HEK293T (cell line): Measurements from ENCODE around the gene LSAMP.

Source experiments
- CTCF ChIA-PET: fragments of 350-600 bp; formaldehyde crosslinking; extraction: SDS; loops from one replicate; lab custom pipeline; 2021; ENCODE audit warnings: antibody characterized with exemption, inconsistent platforms; lab: Yijun Ruan, JAX
- POLR2A ChIA-PET: fragments of 350-600 bp; formaldehyde crosslinking; extraction: SDS; loops from one replicate; lab custom pipeline; 2020; ENCODE audit warnings: antibody characterized with exemption, inconsistent platforms; lab: Yijun Ruan, JAX
- DNase-seq: peaks from one replicate; pipeline ENCODE4 v3.0.0; 2012; ENCODE audit warnings: mixed read lengths; ENCODE audit errors: extremely low spot score
- ARNT ChIP-seq: fragments of 450-650 bp; IDR thresholded peaks from 2 replicates; pipeline ENCODE4 v1.6.1; 2017; ENCODE audit warnings: mild to moderate bottlenecking
- BHLHE40 ChIP-seq: fragments of 450-650 bp; IDR thresholded peaks from 2 replicates; pipeline ENCODE4 v1.6.1; 2016; ENCODE audit warnings: mild to moderate bottlenecking, moderate library complexity, borderline replicate concordance
- CTBP1 ChIP-seq: fragments of 450-650 bp; IDR thresholded peaks from 2 replicates; pipeline ENCODE4 v1.6.1; 2016; ENCODE audit warnings: borderline replicate concordance
- ELF4 ChIP-seq: fragments of 450-650 bp; IDR thresholded peaks from 2 replicates; pipeline ENCODE4 v1.6.1; 2017; ENCODE audit warnings: antibody characterized with exemption
- FOXA1 ChIP-seq: fragments of 450-650 bp; IDR thresholded peaks from 2 replicates; pipeline ENCODE4 v1.6.1; 2016; ENCODE audit warnings: mild to moderate bottlenecking
- FOXK2 ChIP-seq: fragments of 450-650 bp; IDR thresholded peaks from 2 replicates; pipeline ENCODE4 v1.6.1; 2016; ENCODE audit warnings: mild to moderate bottlenecking
- FOXM1 ChIP-seq: fragments of 450-650 bp; IDR thresholded peaks from 2 replicates; pipeline ENCODE4 v1.6.1; 2017; ENCODE audit warnings: mild to moderate bottlenecking, borderline replicate concordance
- HDGF ChIP-seq: fragments of 450-650 bp; IDR thresholded peaks from 2 replicates; pipeline ENCODE4 v1.6.1; 2017; ENCODE audit warnings: antibody characterized with exemption, borderline replicate concordance
- L3MBTL2 ChIP-seq: fragments of 450-650 bp; conservative IDR thresholded peaks from 2 replicates; pipeline ENCODE4 v1.6.1; 2016; ENCODE audit warnings: mild to moderate bottlenecking
- LEF1 ChIP-seq: fragments of 450-650 bp; IDR thresholded peaks from 2 replicates; pipeline ENCODE4 v1.6.1; 2017; ENCODE audit warnings: mild to moderate bottlenecking, borderline replicate concordance
- NFRKB ChIP-seq: fragments of 450-650 bp; IDR thresholded peaks from 2 replicates; pipeline ENCODE4 v1.6.1; 2016; ENCODE audit warnings: mild to moderate bottlenecking, moderate library complexity
- SP1 ChIP-seq: fragments of 450-650 bp; IDR thresholded peaks from 2 replicates; pipeline ENCODE4 v1.6.1; 2017
- SUZ12 ChIP-seq: fragments of 450-650 bp; IDR thresholded peaks from 2 replicates; pipeline ENCODE4 v1.6.1; 2016; ENCODE audit warnings: mild to moderate bottlenecking
- TARDBP ChIP-seq: fragments of 450-650 bp; IDR thresholded peaks from 2 replicates; pipeline ENCODE4 v1.6.1; 2016
- ZNF384 ChIP-seq: fragments of 450-650 bp; IDR thresholded peaks from 2 replicates; pipeline ENCODE4 v1.6.1; 2016
- TF ChIP-seq, protein P1 (sequence below): fragments of 450-650 bp; IDR thresholded peaks from 2 replicates; pipeline ENCODE4 v1.6.1; 2016

LSAMP gene

DNA sequence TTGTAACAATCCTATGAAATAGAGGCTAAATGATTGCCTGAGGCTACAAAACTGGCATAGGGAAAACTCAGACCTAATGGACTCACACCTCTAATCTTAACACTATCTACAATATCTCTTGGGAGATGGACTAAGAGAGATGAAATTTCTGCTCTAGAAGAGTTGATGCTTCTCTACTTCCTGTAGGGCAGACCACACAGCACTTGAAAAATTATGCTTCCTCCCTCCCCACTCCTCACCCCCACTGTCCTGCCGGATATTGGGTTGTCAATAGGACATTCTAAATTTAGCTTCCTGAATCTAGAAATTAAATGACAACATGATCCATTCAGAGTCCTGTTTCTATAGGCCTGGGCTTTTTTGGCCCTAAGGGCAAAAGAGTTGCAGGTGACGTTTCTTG, 526.4 kb downstream of the LSAMP start:
- ChIA-PET POLR2A (no interaction called here), CTCF (no interaction called here)
- no peak for TF ChIP-seq BHLHE40
- no peak for TF ChIP-seq HDGF
- no peak for TF ChIP-seq ZNF384
- TF ChIP-seq ELF4 = no peak
- no peak for TF ChIP-seq SP1
- TF ChIP-seq, protein P1, sequence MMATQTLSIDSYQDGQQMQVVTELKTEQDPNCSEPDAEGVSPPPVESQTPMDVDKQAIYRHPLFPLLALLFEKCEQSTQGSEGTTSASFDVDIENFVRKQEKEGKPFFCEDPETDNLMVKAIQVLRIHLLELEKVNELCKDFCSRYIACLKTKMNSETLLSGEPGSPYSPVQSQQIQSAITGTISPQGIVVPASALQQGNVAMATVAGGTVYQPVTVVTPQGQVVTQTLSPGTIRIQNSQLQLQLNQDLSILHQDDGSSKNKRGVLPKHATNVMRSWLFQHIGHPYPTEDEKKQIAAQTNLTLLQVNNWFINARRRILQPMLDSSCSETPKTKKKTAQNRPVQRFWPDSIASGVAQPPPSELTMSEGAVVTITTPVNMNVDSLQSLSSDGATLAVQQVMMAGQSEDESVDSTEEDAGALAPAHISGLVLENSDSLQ = no peak
- DNase-seq = no peak

DNA sequence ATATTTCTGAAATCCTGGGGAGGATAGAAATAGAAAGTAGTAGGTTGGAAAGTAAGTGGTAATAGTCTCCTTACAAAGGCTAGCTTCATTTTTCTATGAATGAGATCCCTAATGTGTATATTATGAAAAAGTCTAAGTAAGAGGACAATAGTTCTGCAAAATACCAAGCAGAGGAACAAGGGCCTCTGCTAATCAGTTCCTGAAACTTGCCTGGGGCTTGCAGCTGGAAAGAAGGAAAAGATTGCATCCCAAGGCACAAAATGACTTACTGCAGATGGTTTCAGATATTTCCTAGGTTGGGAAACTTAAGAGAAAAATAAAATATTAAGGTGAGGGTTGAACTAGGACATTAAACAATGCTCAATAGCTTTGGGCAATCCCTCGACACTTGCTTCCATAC, 528.4 kb downstream of the LSAMP start:
- no peak for DNase-seq
- POLR2A ChIA-PET = no interaction called here
- CTCF ChIA-PET = no interaction called here
- TF ChIP-seq ZNF384 = no peak
- no peak for TF ChIP-seq ARNT
- TF ChIP-seq BHLHE40 = no peak
- TF ChIP-seq CTBP1 = no peak
- no peak for TF ChIP-seq NFRKB
- TF ChIP-seq SP1 = no peak
- no peak for TF ChIP-seq ELF4

GRCh38 chr3:115915061-115915460, 530.2 kb downstream of the LSAMP start:
- no peak for DNase-seq
- POLR2A ChIA-PET = no interaction called here
- CTCF ChIA-PET = interaction anchor here (0.6 kb wide), 1 partner anchor 824 kb away, joined by 4 read pairs; no protein-coding TSS in a partner anchor
- no peak for TF ChIP-seq ELF4
- TF ChIP-seq FOXA1 = no peak
- no peak for TF ChIP-seq NFRKB
- TF ChIP-seq SUZ12 = no peak
- TF ChIP-seq LEF1 = no peak
- TF ChIP-seq SP1 = no peak
- no peak for TF ChIP-seq L3MBTL2
- TF ChIP-seq ARNT = no peak
- TF ChIP-seq CTBP1 = no peak
- TF ChIP-seq FOXK2 = no peak
- TF ChIP-seq, protein P1 = no peak
- no peak for TF ChIP-seq FOXM1
- no peak for TF ChIP-seq BHLHE40

DNA sequence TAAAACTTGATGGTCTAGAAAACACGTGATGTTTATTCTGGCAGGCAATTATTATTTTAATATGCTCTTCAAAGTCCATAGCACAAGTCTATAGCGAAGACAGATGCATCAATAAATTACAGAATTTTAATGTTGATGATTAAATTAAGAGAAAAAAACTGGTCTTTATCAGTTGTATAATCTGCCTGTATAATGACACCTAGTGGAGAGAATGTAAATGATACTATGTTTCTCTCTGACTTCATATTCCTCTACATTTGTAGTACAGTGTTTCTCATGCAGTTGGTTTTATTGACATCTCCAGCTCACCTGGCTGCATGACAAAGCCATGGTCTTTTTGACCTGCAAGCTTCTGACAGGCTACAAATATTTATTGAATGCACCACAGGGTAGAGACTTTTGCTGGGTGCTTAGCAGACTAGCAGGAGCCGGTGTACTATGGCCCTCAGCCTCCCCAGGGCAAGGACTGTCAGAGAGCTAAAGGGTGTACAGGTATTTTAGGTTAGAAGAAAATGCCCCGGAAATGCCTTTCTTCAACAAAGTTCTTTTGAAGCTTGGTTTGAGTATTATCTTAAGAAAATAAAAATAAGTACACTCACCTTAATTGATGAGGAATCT, 532.1 kb downstream of the LSAMP start:
- TF ChIP-seq LEF1 (no peak), FOXM1 (no peak), SP1 (no peak), NFRKB (no peak), ELF4 (no peak), CTBP1 (no peak), ZNF384 (no peak), FOXA1 (no peak), L3MBTL2 (no peak), BHLHE40 (no peak), ARNT (no peak), SUZ12 (no peak)
- TF ChIP-seq, protein P1 = no peak
- DNase-seq = peak; percentile 12
- ChIA-PET POLR2A (no interaction called here), CTCF (interaction anchor here (0.7 kb wide), 1 partner anchor 1907 kb away, joined by 3 read pairs; no protein-coding TSS in a partner anchor)

GRCh38 chr3:115912372-115912771, 532.9 kb downstream of the LSAMP start:
- POLR2A ChIA-PET = no interaction called here
- TF ChIP-seq, protein P1 = no peak
- no peak for TF ChIP-seq ELF4
- no peak for TF ChIP-seq L3MBTL2
- TF ChIP-seq FOXK2 = no peak
- no peak for TF ChIP-seq FOXM1
- no peak for TF ChIP-seq ZNF384
- no peak for TF ChIP-seq FOXA1
- TF ChIP-seq SUZ12 = no peak
- TF ChIP-seq BHLHE40 = no peak
- CTCF ChIA-PET = no interaction called here
- no peak for DNase-seq

- CTCF ChIA-PET = no interaction called here
- TF ChIP-seq L3MBTL2 (no peak), ELF4 (no peak), TARDBP (no peak), BHLHE40 (no peak), FOXM1 (no peak), LEF1 (no peak), ARNT (no peak)
- TF ChIP-seq, protein P1 = no peak
Observed at GRCh38 chr3:115905871-115906270, 539.4 kb downstream of the LSAMP start.

More at GRCh38 chr3:115905871-115906270, 539.4 kb downstream of the LSAMP start:
- POLR2A ChIA-PET = no interaction called here
- no peak for DNase-seq
